PC-9 (cell line): Measurements from ENCODE around the gene CHKA. TPM values are rescaled to one million over a fixed set of nuclear protein-coding genes. Genes with fewer than 3 reads are reported as not detected.

ENCODE experiments used
- BruUV-seq: library from RNA; stranded (reverse); fragments of 400-500 nt; replicated peaks from 2 replicates; lab custom pipeline; 2021; lab: Mats Ljungman, UMichigan
- CTCF ChIA-PET: fragments of 300-600 bp; sonication (Branson Sonifier 250); formaldehyde crosslinking; loops from one replicate; lab custom pipeline; 2022; ENCODE audit warnings: antibody characterized with exemption; lab: Charles Lee
- POLR2A ChIA-PET: fragments of 300-600 bp; sonication (Branson Sonifier 250); formaldehyde crosslinking; loops from one replicate; lab custom pipeline; 2022; ENCODE audit warnings: antibody characterized with exemption; ENCODE audit not compliant: unreplicated experiment; lab: Charles Lee
- DNase-seq, 2 experiments: peaks; one replicate each; pipeline versions ENCODE4 v3.0.0 to v3.0.0-alpha.2; 2015 to 2022; ENCODE audit warnings: mixed read lengths in 1 of 2
- H2AFZ ChIP-seq: fragments of 200-600 bp; sonication (generic); 2 replicates; pipeline ENCODE4 v1.8.1; 2017; ENCODE audit warnings: antibody characterized with exemption
- H3F3A ChIP-seq: fragments of 200-600 bp; sonication (generic); 2 replicates; pipeline ENCODE4 v1.8.1; 2017; ENCODE audit warnings: antibody characterized with exemption, mild to moderate bottlenecking, low read depth; ENCODE audit not compliant: insufficient read depth
- H3K27ac ChIP-seq: fragments of 200-600 bp; sonication (generic); 2 replicates; pipeline ENCODE4 v1.6.1; 2016; ENCODE audit warnings: mixed run types
- H3K27me3 ChIP-seq: fragments of 200-600 bp; sonication (generic); 2 replicates; pipeline ENCODE4 v1.6.1; 2016; ENCODE audit warnings: low read depth, mixed run types; ENCODE audit not compliant: insufficient read depth
- H3K36me3 ChIP-seq: fragments of 200-600 bp; sonication (generic); 2 replicates; pipeline ENCODE4 v1.6.1; 2016; ENCODE audit warnings: low read depth, mixed run types
- H3K4me1 ChIP-seq: fragments of 200-600 bp; sonication (generic); replicated peaks from 2 replicates; pipeline ENCODE4 v1.6.1; 2016; ENCODE audit warnings: mixed run types; ENCODE audit not compliant: insufficient read depth
- H3K4me2 ChIP-seq: fragments of 200-600 bp; sonication (generic); 2 replicates; pipeline ENCODE4 v1.6.1; 2017; ENCODE audit warnings: mixed run types
- H3K4me3 ChIP-seq: fragments of 200-600 bp; sonication (generic); 2 replicates; pipeline ENCODE4 v1.6.1; 2016; ENCODE audit warnings: mixed run types
- H3K79me2 ChIP-seq: fragments of 200-600 bp; sonication (generic); 2 replicates; pipeline ENCODE4 v1.6.1; 2017; ENCODE audit warnings: low read depth, mixed run types
- H3K9me2 ChIP-seq: fragments of 200-600 bp; sonication (generic); 2 replicates; pipeline ENCODE4 v1.8.1; 2017; ENCODE audit warnings: mild to moderate bottlenecking; ENCODE audit not compliant: insufficient read depth
- H3K9me3 ChIP-seq: fragments of 200-600 bp; sonication (generic); 2 replicates; pipeline ENCODE4 v1.8.1; 2016; ENCODE audit warnings: low read depth; ENCODE audit not compliant: insufficient read depth
- H4K20me1 ChIP-seq: fragments of 200-600 bp; sonication (generic); 2 replicates; pipeline ENCODE4 v1.8.1; 2017; ENCODE audit not compliant: insufficient read depth
- EZH2 ChIP-seq: fragments of 200-600 bp; sonication (generic); IDR thresholded peaks from 2 replicates; pipeline ENCODE4 v1.8.0; 2017; ENCODE audit warnings: antibody characterized with exemption, low read depth
- intact Hi-C: fragments of 100-400 bp; cut with micrococcal nuclease; formaldehyde crosslinking; loops from one replicate; pipeline ENCODE4 v1.10.0; 2022; ENCODE audit not compliant: unreplicated experiment
- total RNA-seq: library from RNA; stranded (reverse); gene quantifications from 2 replicates; pipeline ENCODE4 v1.2.3, GENCODE V29; 2021
- TF ChIP-seq, protein P1 (sequence below): fragments of 200-600 bp; sonication (generic); conservative IDR thresholded peaks from 2 replicates; pipeline ENCODE4 v1.6.1; 2017; ENCODE audit warnings: mixed run types, antibody characterized with exemption, mild to moderate bottlenecking, moderate library complexity

The CHKA gene
- total RNA-seq, 1 experiment from 2014 or later, result 90.5 TPM

- H3K79me2 ChIP-seq, result peaks cover 96% of the 10 kb centered on the region
- no TSS peak for BruUV-seq
- CTCF ChIA-PET, result interaction anchor here (1.1 kb wide), 1 partner anchor 46 kb away, joined by 3 read pairs; no protein-coding TSS in a partner anchor
Observed at GRCh38 chr11:68092411-68092810, 28.8 kb downstream of the CHKA start.

GRCh38 chr11:68090706-68091105 lies 30.5 kb downstream of the CHKA start:
- DNase-seq, result no peak
- no TSS peak for BruUV-seq
- Histone ChIP-seq H2AFZ (no peak overlapping the region), H3K4me1 (no peaks in the 10 kb centered on the region), H3K4me2 (no peak overlapping the region), H3K4me3 (no peak overlapping the region), H3K27ac (no peak overlapping the region), H3K9me3 (no peaks in the 10 kb centered on the region), H3F3A (peaks cover 67% of the 10 kb centered on the region), H3K36me3 (peaks cover 25% of the 10 kb centered on the region; the same call in 1 of the 2 replicates), H3K79me2 (peaks cover 96% of the 10 kb centered on the region), H3K27me3 (no peaks in the 10 kb centered on the region), H4K20me1 (peaks cover 90% of the 10 kb centered on the region), H3K9me2 (no peaks in the 10 kb centered on the region)
- ChIA-PET POLR2A (interaction anchor here (0.6 kb wide), 1 partner anchor 30 kb away, joined by 4 read pairs; no protein-coding TSS in a partner anchor), CTCF (no interaction called here)
- TF ChIP-seq, protein P1, sequence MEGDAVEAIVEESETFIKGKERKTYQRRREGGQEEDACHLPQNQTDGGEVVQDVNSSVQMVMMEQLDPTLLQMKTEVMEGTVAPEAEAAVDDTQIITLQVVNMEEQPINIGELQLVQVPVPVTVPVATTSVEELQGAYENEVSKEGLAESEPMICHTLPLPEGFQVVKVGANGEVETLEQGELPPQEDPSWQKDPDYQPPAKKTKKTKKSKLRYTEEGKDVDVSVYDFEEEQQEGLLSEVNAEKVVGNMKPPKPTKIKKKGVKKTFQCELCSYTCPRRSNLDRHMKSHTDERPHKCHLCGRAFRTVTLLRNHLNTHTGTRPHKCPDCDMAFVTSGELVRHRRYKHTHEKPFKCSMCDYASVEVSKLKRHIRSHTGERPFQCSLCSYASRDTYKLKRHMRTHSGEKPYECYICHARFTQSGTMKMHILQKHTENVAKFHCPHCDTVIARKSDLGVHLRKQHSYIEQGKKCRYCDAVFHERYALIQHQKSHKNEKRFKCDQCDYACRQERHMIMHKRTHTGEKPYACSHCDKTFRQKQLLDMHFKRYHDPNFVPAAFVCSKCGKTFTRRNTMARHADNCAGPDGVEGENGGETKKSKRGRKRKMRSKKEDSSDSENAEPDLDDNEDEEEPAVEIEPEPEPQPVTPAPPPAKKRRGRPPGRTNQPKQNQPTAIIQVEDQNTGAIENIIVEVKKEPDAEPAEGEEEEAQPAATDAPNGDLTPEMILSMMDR, result no peak
- no peak for TF ChIP-seq EZH2
- intact Hi-C loops, result no loop called here

More at GRCh38 chr11:68092411-68092810, 28.8 kb downstream of the CHKA start:
- H3K36me3 ChIP-seq, result peaks cover 32% of the 10 kb centered on the region; the same call in 1 of the 2 replicates
- no peak overlapping the region for H3K4me2 ChIP-seq
- no peaks in the 10 kb centered on the region for H3K9me3 ChIP-seq
- no peaks in the 10 kb centered on the region for H3K27me3 ChIP-seq
- POLR2A ChIA-PET, result no interaction called here
- no peak overlapping the region for H2AFZ ChIP-seq
- intact Hi-C loops, result no loop called here
- H4K20me1 ChIP-seq, result peaks cover 89% of the 10 kb centered on the region
- peak overlapping the region; percentile 5; the same call in 1 of the 2 replicates for H3K27ac ChIP-seq
- H3K4me1 ChIP-seq, result no peaks in the 10 kb centered on the region
- no peaks in the 10 kb centered on the region for H3K9me2 ChIP-seq
- H3K4me3 ChIP-seq, result no peak overlapping the region
- H3F3A ChIP-seq, result peaks cover 66% of the 10 kb centered on the region
- TF ChIP-seq, protein P1, result no peak
- TF ChIP-seq EZH2, result no peak
- no peak for DNase-seq

DNA sequence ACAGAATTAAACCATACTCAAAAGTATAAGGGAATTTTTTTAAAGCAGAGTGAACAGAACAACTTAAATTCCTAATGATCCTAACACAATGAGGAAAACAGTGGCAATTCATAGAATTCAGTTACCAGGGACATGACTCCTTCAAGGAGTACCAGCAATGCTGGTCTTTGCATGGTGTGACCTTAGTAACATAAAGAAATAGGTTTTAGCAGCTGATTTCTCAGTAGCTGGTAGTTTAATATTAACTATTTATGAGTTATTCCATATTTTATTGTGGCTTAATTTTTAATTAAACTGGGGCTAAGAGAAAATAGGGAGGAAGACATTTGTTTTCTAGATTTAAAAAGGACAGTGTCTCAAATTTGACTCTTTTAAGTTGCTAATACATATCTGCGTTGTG lies 30.9 kb downstream of the CHKA start:
- no peaks in the 10 kb centered on the region for H3K4me1 ChIP-seq
- ChIA-PET POLR2A (no interaction called here), CTCF (no interaction called here)
- no peak for DNase-seq
- peaks cover 65% of the 10 kb centered on the region for H3F3A ChIP-seq
- no peak overlapping the region for H3K27ac ChIP-seq
- no peaks in the 10 kb centered on the region for H3K9me3 ChIP-seq
- no peaks in the 10 kb centered on the region for H3K9me2 ChIP-seq
- H4K20me1 ChIP-seq, result peaks cover 93% of the 10 kb centered on the region
- H2AFZ ChIP-seq, result no peak overlapping the region
- peaks cover 98% of the 10 kb centered on the region for H3K79me2 ChIP-seq
- H3K4me2 ChIP-seq, result no peak overlapping the region
- no TSS peak for BruUV-seq
- H3K4me3 ChIP-seq, result no peak overlapping the region
- no peaks in the 10 kb centered on the region for H3K27me3 ChIP-seq
- peaks cover 25% of the 10 kb centered on the region; the same call in 1 of the 2 replicates for H3K36me3 ChIP-seq
- TF ChIP-seq, protein P1, result no peak
- TF ChIP-seq EZH2, result no peak
- intact Hi-C loops, result no loop called here
